Smooth muscle cell (in vitro differentiated cells): ENCODE results near the gene TBC1D22A. TPM values are rescaled to one million over a fixed set of nuclear protein-coding genes. Genes with fewer than 3 reads are reported as not detected.

Source experiments
- DNase-seq: peaks from one replicate; lab custom pipeline; 2025; ENCODE audit not compliant: unreplicated experiment; lab: John Stamatoyannopoulos, UW
- H2AFZ ChIP-seq: fragments of 200-600 bp; sonication (generic); 2 replicates; pipeline ENCODE4 v1.6.0; 2016; ENCODE audit warnings: antibody characterized with exemption, low read depth, mild to moderate bottlenecking
- H3F3A ChIP-seq: fragments of 200-600 bp; sonication (generic); 2 replicates; pipeline ENCODE4 v1.6.0; 2017; ENCODE audit warnings: antibody characterized with exemption, low read depth
- H3K27ac ChIP-seq: fragments of 200-600 bp; sonication (generic); 2 replicates; pipeline ENCODE4 v1.5.1; 2016; ENCODE audit warnings: low read depth, mild to moderate bottlenecking
- H3K27me3 ChIP-seq: fragments of 200-600 bp; sonication (generic); 2 replicates; pipeline ENCODE4 v1.6.1; 2016; ENCODE audit warnings: low read depth, mild to moderate bottlenecking
- H3K36me3 ChIP-seq: fragments of 200-600 bp; sonication (generic); 2 replicates; pipeline ENCODE4 v1.5.1; 2016; ENCODE audit warnings: low read depth
- H3K4me1 ChIP-seq: fragments of 200-600 bp; sonication (generic); 2 replicates; pipeline ENCODE4 v1.5.1; 2016; ENCODE audit warnings: low read depth
- H3K4me2 ChIP-seq: fragments of 200-600 bp; sonication (generic); 2 replicates; pipeline ENCODE4 v1.6.0; 2016; ENCODE audit warnings: mild to moderate bottlenecking
- H3K4me3 ChIP-seq: fragments of 200-600 bp; sonication (generic); 2 replicates; pipeline ENCODE4 v1.5.1; 2016; ENCODE audit warnings: mild to moderate bottlenecking
- H3K79me2 ChIP-seq: fragments of 200-600 bp; sonication (generic); 2 replicates; pipeline ENCODE4 v1.6.0; 2016; ENCODE audit warnings: low read depth, mild to moderate bottlenecking
- H3K9ac ChIP-seq: fragments of 200-600 bp; sonication (generic); 2 replicates; pipeline ENCODE4 v1.6.0; 2016; ENCODE audit warnings: low read depth
- H3K9me3 ChIP-seq: fragments of 200-600 bp; sonication (generic); replicated peaks from 2 replicates; pipeline ENCODE4 v1.5.1; 2016; ENCODE audit warnings: low read depth
- H4K20me1 ChIP-seq: fragments of 200-600 bp; sonication (generic); 2 replicates; pipeline ENCODE4 v1.6.0; 2016; ENCODE audit warnings: low read depth
- CTCF ChIP-seq: fragments of 200-600 bp; sonication (generic); IDR thresholded peaks from 2 replicates; pipeline ENCODE4 v1.5.1; 2017; ENCODE audit warnings: borderline replicate concordance, mild to moderate bottlenecking, antibody characterized with exemption; ENCODE audit not compliant: insufficient read depth, poor library complexity, severe bottlenecking
- WGBS: methylation state at CpG from one replicate; pipeline ENCODE4 v1.1.7; 2016; ENCODE audit warnings: low lambda C conversion rate; 5-methylcytosine and 5-hydroxymethylcytosine counted together
- polyA plus RNA-seq: library from polyadenylated mRNA; unstranded; fragments of >200 nt; fragmentation: Nextera tagmentation; extraction: Ambion mirVana; gene quantifications from 2 replicates; pipeline ENCODE4 v1.2.1, GENCODE V29; 2016
- total RNA-seq: library from RNA; depleted of rRNA; stranded (reverse); fragments of >200 nt; gene quantifications from 2 replicates; pipeline ENCODE4 v1.2.3, GENCODE V29; 2014

The TBC1D22A gene
- total and polyA plus RNA-seq, 2 experiments from 2014 or later, result 12.5 to 14.4 TPM

- Histone ChIP-seq H3K27me3 (no peaks in the 10 kb centered on the region), H4K20me1 (peaks cover 25% of the 10 kb centered on the region), H3F3A (no peaks in the 10 kb centered on the region), H3K27ac (no peak overlapping the region), H3K4me1 (peaks cover 12% of the 10 kb centered on the region), H3K36me3 (no peaks in the 10 kb centered on the region), H3K9ac (no peak overlapping the region), H3K79me2 (no peaks in the 10 kb centered on the region), H3K4me3 (no peak overlapping the region), H3K4me2 (peak overlapping the region; percentile 90), H3K9me3 (no peaks in the 10 kb centered on the region), H2AFZ (no peak overlapping the region)
- no peak for TF ChIP-seq CTCF
- 92% methylated on average over 15 of the region's 21 CpGs for WGBS
- no peak for DNase-seq
These were observed 327.5 kb downstream of the TBC1D22A start for GRCh38 chr22:47089796-47090460.

- no peak overlapping the region for H3K27ac ChIP-seq
- no peaks in the 10 kb centered on the region for H3K9me3 ChIP-seq
- peaks cover 12% of the 10 kb centered on the region for H3K4me1 ChIP-seq
- H3K36me3 ChIP-seq, result no peaks in the 10 kb centered on the region
- H3K79me2 ChIP-seq, result no peaks in the 10 kb centered on the region
- H3K4me2 ChIP-seq, result peak overlapping the region; percentile 90
- H3K4me3 ChIP-seq, result peak overlapping the region; percentile 54
- H3K9ac ChIP-seq, result peak overlapping the region; percentile 40
- no peaks in the 10 kb centered on the region for H3K27me3 ChIP-seq
- DNase-seq, result peak; percentile 50
- no peak overlapping the region for H2AFZ ChIP-seq
- WGBS, result 15% methylated on average over 29 of the region's 29 CpGs
- H4K20me1 ChIP-seq, result peaks cover 25% of the 10 kb centered on the region
- H3F3A ChIP-seq, result no peaks in the 10 kb centered on the region
- TF ChIP-seq CTCF, result no peak
These were observed 328.3 kb downstream of the TBC1D22A start for GRCh38 chr22:47090591-47091245.

GRCh38 chr22:47091246-47091651 lies 328.8 kb downstream of the TBC1D22A start:
- Histone ChIP-seq H2AFZ (no peak overlapping the region), H3K9me3 (no peaks in the 10 kb centered on the region), H3K36me3 (no peaks in the 10 kb centered on the region), H3K9ac (peak overlapping the region; percentile 40), H3K27me3 (no peaks in the 10 kb centered on the region), H3K4me3 (peak overlapping the region; percentile 54), H3K27ac (no peak overlapping the region), H3K79me2 (no peaks in the 10 kb centered on the region), H4K20me1 (peaks cover 25% of the 10 kb centered on the region), H3F3A (no peaks in the 10 kb centered on the region), H3K4me1 (peaks cover 12% of the 10 kb centered on the region), H3K4me2 (peak overlapping the region; percentile 90)
- no peak for DNase-seq
- TF ChIP-seq CTCF, result no peak
- 29% methylated on average over 20 of the region's 21 CpGs for WGBS
